GM19238 (cell line): ENCODE data around the gene NCAN.

Experiments
- DNase-seq: peaks from one replicate; pipeline ENCODE4 v3.0.0; 2011; ENCODE audit warnings: low spot score; ENCODE audit not compliant: insufficient read length

NCAN gene

GRCh38 chr19:19259741-19260140, 48.0 kb downstream of the NCAN start:
- DNase-seq, result no peak

- DNase-seq, result no peak
These were observed 48.9 kb downstream of the NCAN start for GRCh38 chr19:19260417-19261214.

DNA sequence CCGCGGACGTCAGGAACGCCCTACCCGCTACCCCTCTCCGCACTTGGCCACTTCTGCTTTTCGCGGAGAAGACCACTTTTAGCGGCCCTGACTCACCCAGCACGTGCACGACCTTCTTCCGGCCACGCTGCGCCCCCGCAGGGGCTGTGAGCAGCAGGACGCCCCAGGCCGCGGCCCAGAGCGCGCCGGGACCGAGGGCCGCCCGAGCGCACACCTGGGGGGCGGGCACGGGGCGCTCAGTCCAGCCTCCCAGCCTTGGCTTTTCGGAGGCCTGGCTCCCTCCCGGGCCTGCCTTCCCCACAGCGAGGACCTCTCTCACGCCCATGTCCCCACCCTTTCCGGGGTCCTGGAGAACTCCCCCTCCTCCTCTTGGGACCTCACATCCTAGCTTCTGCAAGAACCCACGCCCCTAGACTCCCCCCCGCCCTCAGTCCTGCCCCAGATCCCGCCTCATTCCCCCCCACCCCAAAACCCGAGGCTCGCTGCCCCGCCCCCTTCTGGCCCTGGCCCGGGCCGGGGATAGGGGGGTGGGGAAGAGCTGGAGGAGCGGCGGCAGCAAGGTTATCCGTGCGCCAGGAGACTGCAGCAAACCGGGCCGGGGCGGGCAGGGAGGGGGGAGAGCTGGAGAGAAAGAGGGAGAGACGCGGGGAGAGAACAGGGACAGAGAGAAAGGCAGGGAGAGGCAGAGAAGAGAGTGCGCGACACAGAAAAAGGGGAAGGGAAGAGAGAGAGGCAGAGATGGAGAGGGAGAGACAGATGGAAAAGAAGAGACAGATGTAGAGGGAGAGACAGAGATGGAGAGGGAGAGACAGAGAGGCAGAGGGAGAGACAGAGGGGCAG, 49.8 kb downstream of the NCAN start:
- DNase-seq, result no peak

- DNase-seq, result no peak
These were observed 50.7 kb downstream of the NCAN start for GRCh38 chr19:19262190-19263057.

- no peak for DNase-seq
These were observed 52.2 kb downstream of the NCAN start for GRCh38 chr19:19263886-19264487.

DNA sequence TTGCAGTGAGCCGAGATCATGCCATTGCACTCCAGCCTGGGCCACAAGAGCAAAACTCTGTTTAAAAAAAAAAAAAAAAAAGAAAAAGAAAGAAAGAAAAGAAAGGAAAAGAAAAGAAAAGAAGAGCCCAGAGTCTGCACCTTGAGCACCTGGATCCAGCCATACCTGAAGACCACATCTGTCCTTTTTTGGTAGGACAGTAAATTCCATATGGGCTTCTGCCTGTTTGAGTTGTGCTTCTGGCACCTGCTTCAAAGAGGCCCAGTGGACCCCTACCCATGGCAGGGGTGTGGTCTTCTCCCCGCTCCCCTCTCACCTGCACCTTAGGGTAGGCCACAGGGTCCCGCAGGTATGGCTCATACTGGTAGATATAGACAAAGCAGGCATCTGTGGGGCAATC, 55.5 kb downstream of the NCAN start:
- DNase-seq, result no peak

DNA sequence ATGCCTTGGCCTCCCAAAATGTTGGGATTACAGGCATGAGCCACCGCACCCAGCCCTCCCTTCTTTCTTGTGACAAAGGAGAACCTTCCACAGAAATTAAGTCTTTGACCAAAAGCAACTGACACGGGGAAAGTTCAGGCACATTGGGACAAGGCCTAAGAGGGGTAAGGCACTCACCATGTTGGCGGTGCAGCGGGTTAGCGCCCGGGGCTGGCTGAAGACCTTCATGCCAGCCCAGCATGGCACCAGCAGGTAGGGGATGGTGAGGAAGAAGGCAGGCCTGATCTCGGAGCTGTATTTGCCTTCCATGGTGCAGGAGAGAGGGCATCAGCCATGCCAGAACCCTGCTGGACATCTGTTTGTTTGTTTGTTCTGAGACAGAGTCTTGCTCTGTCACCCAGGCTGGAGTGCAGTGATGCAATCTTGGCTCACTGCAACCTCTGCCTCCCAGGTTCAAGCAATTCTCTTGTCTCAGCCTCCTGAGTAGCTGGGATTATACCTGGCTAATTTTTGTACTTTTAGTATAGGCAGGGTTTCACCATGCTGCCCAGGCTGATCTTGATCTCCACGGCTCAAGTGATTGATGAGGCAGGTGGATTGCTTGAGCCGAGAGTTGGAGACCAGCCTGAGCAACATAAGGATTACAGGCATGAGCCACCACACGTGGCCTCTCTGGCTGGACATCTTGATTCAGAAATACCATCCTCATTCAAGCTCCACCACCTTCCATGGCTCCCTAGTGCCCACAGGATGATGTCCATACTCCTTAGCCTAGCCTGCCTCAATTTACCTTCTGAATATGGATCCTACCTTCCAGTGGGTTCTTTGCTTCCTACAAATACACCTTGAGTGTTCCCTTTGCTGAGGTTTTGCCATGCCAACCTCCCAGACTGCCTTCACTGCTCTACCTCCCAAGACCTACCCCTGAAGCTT, 57.0 kb downstream of the NCAN start:
- DNase-seq, result no peak

- DNase-seq, result no peak
These were observed 58.4 kb downstream of the NCAN start for GRCh38 chr19:19269952-19270694.

- DNase-seq, result no peak
These were observed 59.2 kb downstream of the NCAN start for GRCh38 chr19:19270749-19271571.

DNA sequence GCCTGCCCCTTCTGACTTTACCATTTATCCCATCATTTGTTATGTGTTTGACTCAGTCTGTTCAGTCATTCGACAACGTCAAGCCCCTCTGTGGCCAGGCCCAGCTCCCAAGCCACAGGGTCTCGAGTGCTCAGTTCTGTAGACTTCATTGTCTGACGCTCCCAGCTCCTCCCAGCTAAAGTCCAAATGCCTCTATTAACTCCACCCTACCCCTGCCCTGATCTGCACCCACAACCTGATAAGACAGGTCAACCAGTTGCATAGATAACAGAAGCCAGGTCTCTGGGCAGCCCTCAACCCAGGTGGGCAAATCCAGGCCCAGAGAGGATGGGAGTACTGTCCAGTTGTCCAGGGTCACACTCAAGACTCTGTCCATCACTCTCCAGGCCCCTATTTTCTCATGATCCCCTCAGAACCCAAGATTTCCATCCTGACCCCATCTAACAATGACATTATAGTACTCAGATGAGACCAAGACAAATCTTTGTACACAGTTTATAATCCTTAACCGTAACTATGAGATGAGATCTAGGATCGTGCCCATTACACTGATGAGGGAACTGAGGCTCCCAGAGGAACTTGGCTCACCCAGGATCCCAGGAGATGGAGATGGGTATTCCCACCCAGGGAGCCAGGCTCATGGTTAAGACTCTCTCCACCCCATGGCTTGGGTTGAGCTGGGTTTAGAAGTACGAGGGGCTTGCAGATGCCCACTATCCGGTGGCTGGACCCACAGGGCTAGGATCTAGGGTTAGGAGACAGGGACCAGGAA, 60.3 kb downstream of the NCAN start:
- DNase-seq, result no peak

- no peak for DNase-seq
These were observed 62.4 kb downstream of the NCAN start for GRCh38 chr19:19274146-19274545.

- DNase-seq, result peak; percentile 2
These were observed 63.2 kb downstream of the NCAN start for GRCh38 chr19:19274716-19275565.

- no peak for DNase-seq
These were observed 64.6 kb downstream of the NCAN start for GRCh38 chr19:19276386-19276785.

- no peak for DNase-seq
These were observed 65.1 kb downstream of the NCAN start for GRCh38 chr19:19276851-19277250.

GRCh38 chr19:19278315-19278714, 66.6 kb downstream of the NCAN start:
- DNase-seq, result no peak

- DNase-seq, result no peak
These were observed 67.4 kb downstream of the NCAN start for GRCh38 chr19:19279062-19279612.

DNA sequence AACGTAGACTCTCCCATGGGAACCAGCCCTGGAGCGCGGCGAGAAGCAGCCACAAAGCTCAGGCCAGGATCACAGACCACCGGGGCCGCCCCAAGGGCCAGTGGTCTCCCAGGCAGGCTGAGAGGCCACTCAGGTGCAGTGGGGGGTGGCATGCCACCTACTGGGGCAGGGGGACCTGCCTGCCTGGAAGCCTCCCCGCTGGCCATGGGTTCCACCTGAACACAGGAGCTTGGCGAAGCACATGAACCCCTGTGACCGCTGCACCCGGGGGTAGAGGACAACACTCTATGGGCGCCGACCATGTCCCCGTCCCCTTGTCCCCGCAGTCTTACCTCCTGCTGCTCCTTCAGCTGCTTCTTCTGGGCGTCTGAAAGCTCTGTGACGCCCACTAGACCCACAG, 68.1 kb downstream of the NCAN start:
- no peak for DNase-seq
